NB4 (cell line): Measurements from ENCODE around the gene MND1.

ENCODE experiments used
- CTCF ChIP-seq: IDR thresholded peaks from one replicate; pipeline ENCODE4 v1.5.1; 2012; ENCODE audit warnings: low read depth, low read length
- MAX ChIP-seq: IDR thresholded peaks from 2 replicates; pipeline ENCODE4 v1.6.1; 2011; ENCODE audit warnings: low read depth, low read length
- POLR2A ChIP-seq: IDR thresholded peaks from 2 replicates; pipeline ENCODE4 v1.6.1; 2011; ENCODE audit warnings: mild to moderate bottlenecking; ENCODE audit not compliant: insufficient read length; ENCODE audit errors: extremely low read depth

GRCh38 chr4:153458969-153459368 is 114.5 kb downstream of the MND1 start:
- TF ChIP-seq CTCF (no peak), POLR2A (no peak), MAX (no peak)
